ENCODE measurements around the gene FHAD1.

The FHAD1 gene

DNA sequence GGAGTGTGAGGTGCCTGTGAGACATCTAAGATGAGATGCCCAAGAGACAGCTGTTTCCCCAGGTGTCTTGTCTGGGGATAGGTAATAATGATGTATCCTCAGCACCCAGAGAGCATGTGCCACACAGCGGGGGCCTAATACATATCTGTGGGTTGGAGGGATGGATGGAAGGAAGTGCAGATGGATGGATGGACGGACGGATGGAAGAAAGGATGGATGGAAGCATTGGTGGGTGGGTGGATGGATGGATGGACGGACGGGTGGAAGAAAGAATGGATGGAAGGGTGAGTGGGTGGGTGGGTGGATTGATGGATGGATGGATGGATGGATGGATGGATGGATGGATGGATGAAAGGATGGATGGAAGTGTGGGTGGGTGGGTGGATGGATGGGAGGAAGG lies 84.2 kb downstream of the FHAD1 start:
- DNase-seq, result no peak

DNA sequence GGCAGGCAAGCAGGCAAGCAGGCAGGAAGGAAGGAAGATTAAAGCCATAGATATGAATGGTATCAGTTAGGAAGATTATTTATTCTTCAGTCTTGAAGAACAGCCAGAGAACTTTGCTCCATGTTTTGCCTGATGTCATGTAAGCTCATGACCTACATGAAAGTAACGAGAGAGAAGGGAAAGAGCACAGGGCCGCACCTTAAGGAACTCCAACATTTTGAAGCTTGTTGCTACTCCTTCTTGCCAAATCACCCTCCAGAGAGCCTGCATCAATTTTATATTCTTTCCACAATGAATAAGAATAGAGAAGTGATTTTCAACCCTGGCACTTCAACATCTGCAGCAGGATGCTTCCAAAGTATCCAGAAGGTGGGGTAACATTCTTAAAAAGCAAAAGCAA lies 84.7 kb downstream of the FHAD1 start:
- no peak for DNase-seq

- no peak for DNase-seq
Observed at GRCh38 chr1:15332525-15332924, 85.5 kb downstream of the FHAD1 start.

DNA sequence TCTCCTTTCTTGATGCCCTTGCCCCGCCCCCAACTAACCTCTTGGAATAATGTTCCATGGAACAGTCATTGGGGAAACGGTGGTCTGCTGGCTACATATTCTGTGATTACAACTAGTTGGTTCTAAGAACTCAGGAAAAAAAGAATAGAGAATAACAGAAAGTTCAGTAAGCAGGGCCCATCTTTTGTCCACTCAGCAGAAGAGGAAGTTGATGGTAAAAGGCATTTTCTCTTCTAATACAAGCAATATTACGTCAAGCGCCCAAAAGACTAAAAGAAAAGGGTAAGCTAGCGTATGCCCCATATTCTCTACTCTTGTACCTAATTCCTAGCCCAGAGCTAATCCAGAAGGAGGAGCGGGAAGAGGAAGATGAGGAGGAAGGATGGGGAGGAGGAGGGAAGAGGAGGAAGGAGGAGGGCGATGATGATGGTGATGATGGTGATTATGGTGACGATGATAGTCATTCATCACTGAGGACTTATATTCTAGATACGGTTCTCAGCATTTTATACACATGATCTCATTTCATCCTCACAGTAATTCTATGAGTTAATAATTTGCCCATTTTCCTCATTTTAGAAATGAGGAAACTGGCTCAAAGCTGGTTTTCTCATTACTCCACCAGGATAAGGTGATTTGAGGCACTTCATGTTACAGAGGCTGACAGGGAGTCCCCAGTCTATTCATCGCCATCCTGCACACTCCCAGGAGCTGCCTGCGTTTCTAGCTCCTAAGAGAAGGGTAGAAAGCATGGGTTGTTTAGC lies 86.1 kb downstream of the FHAD1 start:
- no peak for DNase-seq

DNA sequence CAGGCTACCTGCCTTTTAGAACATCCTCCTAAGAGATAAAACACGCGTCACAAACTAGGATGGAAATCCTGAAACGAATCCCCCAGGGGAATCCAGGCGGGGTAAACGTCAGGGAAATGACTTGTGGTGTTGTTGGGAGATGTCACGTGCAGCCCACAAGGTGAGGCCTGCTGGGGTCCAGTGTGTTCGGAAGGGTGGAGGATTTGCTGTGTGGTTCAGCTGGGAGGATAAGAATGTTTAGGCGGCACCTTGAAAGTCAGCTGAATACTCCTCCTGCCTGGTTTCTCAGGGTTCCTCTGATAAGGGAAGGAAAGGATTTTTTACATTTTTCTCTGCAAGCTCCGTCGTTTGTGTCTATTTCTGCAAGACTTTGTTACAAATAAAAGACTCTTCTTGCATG lies 88.0 kb downstream of the FHAD1 start:
- no peak for DNase-seq

DNA sequence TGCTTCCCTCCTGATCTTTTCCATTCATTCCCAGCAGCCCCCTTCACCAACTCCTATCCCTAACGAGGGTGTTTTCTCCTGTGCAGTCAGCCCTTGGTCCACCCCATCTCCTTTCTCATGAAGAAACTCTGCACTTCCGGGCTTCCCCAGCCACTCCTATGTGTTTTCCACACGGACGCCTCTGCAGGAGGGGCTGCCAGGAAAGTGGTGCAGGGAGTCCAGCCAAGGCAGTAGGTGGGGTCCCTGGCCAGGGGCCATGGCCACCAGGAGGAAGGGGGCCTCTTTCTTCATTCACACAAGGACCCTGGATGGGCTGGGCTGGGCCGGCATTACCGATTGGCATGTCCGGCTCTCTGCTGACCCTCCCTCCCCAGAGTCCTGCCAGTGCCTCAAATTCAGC lies 89.8 kb downstream of the FHAD1 start:
- DNase-seq, result no peak

GRCh38 chr1:15337656-15338402 lies 90.8 kb downstream of the FHAD1 start:
- DNase-seq, result no peak

GRCh38 chr1:15339570-15339969 lies 92.5 kb downstream of the FHAD1 start:
- DNase-seq, result no peak

- no peak for DNase-seq
Observed at GRCh38 chr1:15341228-15341627, 94.2 kb downstream of the FHAD1 start.

- DNase-seq, result no peak
Observed at GRCh38 chr1:15341634-15342407, 94.8 kb downstream of the FHAD1 start.

DNA sequence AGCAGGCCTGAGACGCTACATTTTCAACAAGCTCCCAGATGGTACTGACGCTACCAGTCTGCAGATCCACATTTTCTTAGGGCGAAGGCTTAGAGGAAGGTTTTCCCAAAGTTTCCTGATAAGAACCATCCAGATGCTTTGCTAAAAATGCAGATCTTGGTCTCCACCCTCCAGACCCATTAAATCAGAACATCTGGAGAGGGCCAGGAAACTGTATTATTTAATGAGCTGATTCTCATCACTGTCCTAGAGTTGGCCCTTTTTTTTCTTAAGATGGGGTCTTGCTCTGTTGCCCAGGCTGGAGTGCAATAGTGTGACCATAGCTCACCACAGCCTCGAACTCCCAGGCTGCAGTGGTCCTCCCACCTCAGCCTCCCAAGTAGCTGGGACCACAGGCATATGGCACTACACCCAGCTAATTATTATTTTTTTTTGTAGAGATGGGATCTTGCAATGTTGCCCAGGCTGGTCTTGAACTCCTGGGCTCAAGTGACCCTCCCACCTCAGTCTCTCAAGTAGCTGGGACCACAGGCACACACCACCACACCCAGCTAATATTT lies 95.5 kb downstream of the FHAD1 start:
- DNase-seq, result no peak

GRCh38 chr1:15343099-15343498 lies 96.1 kb downstream of the FHAD1 start:
- no peak for DNase-seq

DNA sequence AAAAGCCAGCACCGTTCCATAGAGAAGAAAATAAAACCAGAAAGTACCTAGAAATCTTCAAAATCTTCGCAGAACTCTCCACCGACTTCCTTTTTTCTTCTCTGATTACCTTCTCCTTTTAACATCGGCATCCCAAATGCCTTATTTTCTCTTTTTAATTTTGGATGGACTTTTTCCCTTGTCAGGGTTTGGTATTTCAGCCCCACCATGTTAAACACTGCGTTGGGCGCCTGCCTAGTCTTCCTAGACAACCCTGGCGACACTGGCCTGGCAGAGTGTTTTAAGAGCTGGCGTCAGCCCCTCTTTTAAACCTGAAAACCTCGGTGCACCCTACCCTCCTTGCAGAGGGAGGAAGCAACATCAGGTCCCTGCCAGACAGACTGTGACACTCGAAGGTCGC lies 96.7 kb downstream of the FHAD1 start:
- no peak for DNase-seq

- DNase-seq, result no peak
Observed at GRCh38 chr1:15344380-15344779, 97.4 kb downstream of the FHAD1 start.

GRCh38 chr1:15344800-15345704 lies 98.0 kb downstream of the FHAD1 start:
- no peak for DNase-seq

DNA sequence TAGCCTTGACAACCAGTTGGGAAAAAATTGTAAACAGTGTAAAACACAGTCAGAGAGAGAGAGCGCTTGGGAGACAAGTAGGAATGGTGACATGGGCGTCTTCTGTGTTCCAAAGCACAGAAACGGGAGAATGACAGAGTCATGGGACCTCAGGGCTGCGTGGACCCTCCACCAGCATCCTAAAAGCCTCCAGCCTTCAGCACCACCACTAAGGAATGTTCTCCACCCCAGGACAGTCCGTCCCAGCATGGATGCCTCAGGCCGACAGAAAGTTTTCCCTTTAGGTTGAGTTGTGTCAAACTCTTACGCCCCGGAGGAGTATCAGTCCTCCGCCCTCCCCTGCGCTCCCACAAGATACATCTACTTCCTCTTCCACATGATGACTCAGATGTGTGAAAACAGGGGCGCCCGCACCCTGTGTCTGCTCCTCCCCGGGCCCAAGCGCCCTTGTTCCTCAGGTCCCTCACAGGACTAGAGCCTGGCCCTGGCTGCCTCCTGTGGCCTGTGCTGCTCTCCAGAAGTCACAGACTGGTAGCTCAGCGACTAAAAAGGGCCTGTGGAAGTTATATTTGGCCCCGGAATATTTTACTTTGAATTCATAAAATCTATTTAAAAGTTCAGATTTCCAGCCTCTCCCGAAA lies 98.8 kb downstream of the FHAD1 start:
- DNase-seq, result no peak

DNA sequence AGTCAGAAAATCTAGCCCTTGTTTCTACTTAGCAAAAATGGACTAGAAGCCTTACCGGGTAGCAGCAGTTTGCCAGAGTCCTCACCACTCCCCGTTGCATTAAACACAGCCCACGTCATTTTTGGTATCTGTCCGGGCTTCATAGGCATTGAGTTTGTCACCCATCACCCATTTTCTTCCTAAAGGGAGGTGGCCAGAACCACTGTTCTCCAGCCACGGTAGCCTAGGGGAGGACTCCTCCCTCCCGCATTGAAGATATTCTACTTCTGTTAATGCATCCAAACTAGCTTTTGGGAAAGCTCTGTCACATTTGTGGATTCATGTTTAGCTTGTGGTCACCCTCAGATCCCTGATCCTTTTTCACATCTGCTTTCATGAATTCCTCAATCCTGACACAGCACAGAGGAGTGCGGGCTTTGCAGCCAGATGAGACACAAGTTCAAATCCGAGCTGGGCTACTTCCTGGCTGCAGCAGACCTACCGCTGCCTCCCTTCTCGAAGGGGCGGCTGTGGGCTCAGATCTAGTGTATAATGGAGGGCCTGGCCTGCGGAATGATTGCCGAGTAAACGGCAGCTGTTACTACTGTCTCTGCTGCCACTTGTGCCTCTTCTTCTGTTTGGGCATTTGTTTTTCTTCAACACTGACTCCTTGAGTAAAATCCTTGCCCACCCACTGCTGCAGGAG lies 99.5 kb downstream of the FHAD1 start:
- no peak for DNase-seq

GRCh38 chr1:15347182-15347581 lies 100.2 kb downstream of the FHAD1 start:
- no peak for DNase-seq

DNA sequence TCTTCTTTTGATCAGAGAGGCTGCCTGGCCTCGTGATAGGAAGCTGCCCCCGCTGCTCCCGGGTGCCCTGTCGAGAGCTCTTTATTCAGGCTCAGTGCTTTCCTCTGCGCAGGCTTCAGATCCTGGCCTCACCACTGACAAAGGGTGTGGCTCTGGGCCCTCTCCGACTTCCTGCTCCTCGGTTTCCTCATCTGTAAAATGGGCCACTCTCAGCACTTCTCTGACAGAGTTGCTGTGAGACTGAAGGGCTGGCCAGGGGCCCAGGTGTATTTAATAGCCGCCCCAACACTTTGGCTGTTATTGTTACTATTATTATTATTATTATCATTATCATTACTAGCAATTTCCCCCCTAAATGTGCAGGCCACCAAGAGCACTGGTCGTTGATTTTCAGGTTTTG lies 101.6 kb downstream of the FHAD1 start:
- DNase-seq, result no peak

GRCh38 chr1:15349133-15349532 lies 102.1 kb downstream of the FHAD1 start:
- no peak for DNase-seq

DNA sequence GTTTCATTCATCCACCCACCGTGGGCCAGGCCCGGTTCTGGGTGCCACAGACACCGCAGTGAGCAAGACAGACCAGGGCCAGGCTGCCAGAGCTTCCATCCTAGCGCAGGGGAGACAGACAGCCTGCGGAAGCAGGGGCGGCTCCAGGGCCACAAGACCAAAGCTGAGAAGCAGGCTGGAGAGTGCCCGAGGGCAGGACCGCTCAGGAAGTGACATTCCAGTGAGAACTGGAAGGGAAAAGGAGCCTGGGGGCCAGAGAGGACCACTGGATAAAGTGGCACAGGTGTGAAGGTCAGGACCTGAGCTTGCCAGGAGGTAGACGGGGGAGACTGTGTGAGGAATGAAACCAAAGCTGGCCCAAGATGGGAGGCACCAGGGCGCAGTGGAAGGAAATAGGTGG lies 103.1 kb downstream of the FHAD1 start:
- DNase-seq, result no peak
